Neural cell (in vitro differentiated cells): ENCODE results near the gene C1orf50.

Source experiments
- CTCF ChIP-seq: fragments of 450-650 bp; IDR thresholded peaks from 2 replicates; pipeline ENCODE4 v1.5.1; 2014; ENCODE audit warnings: antibody characterized with exemption, mild to moderate bottlenecking, moderate library complexity; ENCODE audit not compliant: poor library complexity, severe bottlenecking
- EP300 ChIP-seq: fragments of 450-650 bp; conservative IDR thresholded peaks from 2 replicates; pipeline ENCODE4 v1.6.1; 2014; ENCODE audit warnings: antibody characterized with exemption, mild to moderate bottlenecking, moderate library complexity; ENCODE audit not compliant: poor library complexity, severe bottlenecking
- EZH2 ChIP-seq: fragments of 200-600, 300-800 bp; shearing (Covaris generic), sonication (generic); IDR thresholded peaks from 2 replicates; pipeline ENCODE4 v1.6.1; 2014; ENCODE audit warnings: antibody characterized with exemption, low read length, borderline replicate concordance, mild to moderate bottlenecking; ENCODE audit not compliant: insufficient read depth, poor library complexity, severe bottlenecking
- MXI1 ChIP-seq: fragments of 450-650 bp; conservative IDR thresholded peaks from 2 replicates; pipeline ENCODE4 v1.6.1; 2014; ENCODE audit warnings: antibody characterized with exemption, mild to moderate bottlenecking; ENCODE audit not compliant: poor library complexity, severe bottlenecking
- POLR2AphosphoS5 ChIP-seq: IDR thresholded peaks from 2 replicates; pipeline ENCODE4 v1.6.1; 2012
- SMC3 ChIP-seq: fragments of 450-650 bp; conservative IDR thresholded peaks from 2 replicates; pipeline ENCODE4 v1.6.1; 2014; ENCODE audit warnings: antibody characterized with exemption, mild to moderate bottlenecking, moderate library complexity; ENCODE audit not compliant: poor library complexity

GRCh38 chr1:42825036-42825851 lies 58.2 kb downstream of the C1orf50 start:
- TF ChIP-seq CTCF (no peak), SMC3 (no peak), POLR2AphosphoS5 (no peak), EP300 (no peak), EZH2 (no peak), MXI1 (no peak)
